ENCODE measurements around the gene ZBTB4.

DNA sequence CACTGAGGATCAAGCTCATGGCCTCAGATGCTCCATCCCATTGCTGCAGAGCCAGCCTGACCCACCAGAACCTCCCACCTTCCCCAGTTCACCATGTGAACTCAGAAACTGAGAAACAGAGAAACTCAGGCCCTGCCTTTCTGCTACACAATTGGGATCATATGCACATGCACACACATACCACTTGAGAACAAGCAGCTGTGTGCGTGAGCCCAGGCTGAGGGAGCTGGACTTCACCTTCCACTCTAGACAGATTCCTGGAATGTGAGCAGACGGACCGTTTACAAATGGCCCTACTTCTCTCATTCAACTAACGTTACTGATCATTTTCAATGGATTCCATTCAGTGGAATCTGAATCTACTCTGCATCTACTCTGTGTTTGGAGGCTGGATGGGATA is 55.8 kb downstream of the ZBTB4 start:
- no peak for TF ChIP-seq CTCF (IDR thresholded peaks at IDR 0.05; ENCODE audit: insufficient read depth, low read depth, low read length)
- TF ChIP-seq EZH2 (IDR thresholded peaks at IDR 0.05; ENCODE audit: insufficient read depth, low read length) = no peak
